ENCODE results near the gene DOCK10. TPM values are rescaled to one million over a fixed set of nuclear protein-coding genes. Genes with fewer than 3 reads are reported as not detected.

DOCK10 gene
- total RNA-seq, 4 donors from 2014 or later: 16.7 to 37.2 (median 20.8) TPM

GRCh38 chr2:224865016-224865415, 177.3 kb downstream of the DOCK10 start:
- no peak for TF ChIP-seq CTCF (IDR thresholded peaks at IDR 0.05)
- no peak for TF ChIP-seq EP300 (IDR thresholded peaks at IDR 0.05)
- TF ChIP-seq POLR2A (IDR thresholded peaks at IDR 0.05): no peak
- Histone ChIP-seq H3K9me3 (no peaks in the 10 kb centered on the region), H3K36me3 (peaks cover 0 to 39% (median 0%) of the 10 kb centered on the region in 3 donors), H3K27ac (no peak overlapping the region), H3K4me1 (peaks cover 0 to 12% (median 4%) of the 10 kb centered on the region in 4 donors), H3K27me3 (no peaks in the 10 kb centered on the region), H3K4me3 (no peak overlapping the region)
- WGBS, 2 donors: 82 to 84% methylated on average over 2 of the region's 2 CpGs
- DNase-seq (ENCODE audit: low spot score in 2 of 2): no peak

GRCh38 chr2:224861266-224861665, 181.0 kb downstream of the DOCK10 start:
- no peak overlapping the region for H3K4me3 ChIP-seq
- H3K9me3 ChIP-seq: no peaks in the 10 kb centered on the region
- peaks cover 0 to 52% (median 0%) of the 10 kb centered on the region in 3 donors for H3K36me3 ChIP-seq
- no peak for DNase-seq (ENCODE audit: low spot score in 2 of 2)
- H3K27me3 ChIP-seq: no peaks in the 10 kb centered on the region
- WGBS, 2 donors: 71 to 78% methylated on average over 4 of the region's 4 CpGs
- H3K27ac ChIP-seq: no peak overlapping the region
- TF ChIP-seq EP300 (IDR thresholded peaks at IDR 0.05) (no peak), CTCF (IDR thresholded peaks at IDR 0.05) (no peak), POLR2A (IDR thresholded peaks at IDR 0.05) (no peak)
- H3K4me1 ChIP-seq: no peaks in the 10 kb centered on the region

DNA sequence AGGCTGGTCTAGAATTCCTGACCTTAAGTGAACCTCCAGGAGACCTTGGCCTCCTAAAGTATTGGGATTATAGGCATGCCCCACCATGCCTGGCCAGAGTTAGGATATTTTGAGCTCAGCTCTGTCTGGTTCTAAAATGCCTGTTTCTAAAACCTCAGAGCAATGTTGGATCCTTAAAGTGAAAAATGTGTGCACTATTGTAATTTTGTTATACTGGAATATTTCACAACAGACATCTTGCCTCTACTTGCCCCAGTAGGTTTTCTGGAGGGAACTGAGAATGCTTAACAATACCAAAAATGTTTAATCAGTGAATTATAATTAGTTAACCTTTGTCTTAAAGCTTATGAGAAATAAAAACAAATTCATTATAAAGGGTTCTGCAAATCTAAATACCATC, 181.5 kb downstream of the DOCK10 start:
- Histone ChIP-seq H3K4me3 (no peak overlapping the region), H3K36me3 (peaks cover 0 to 55% (median 0%) of the 10 kb centered on the region in 3 donors), H3K27me3 (no peaks in the 10 kb centered on the region), H3K4me1 (no peaks in the 10 kb centered on the region), H3K9me3 (no peaks in the 10 kb centered on the region), H3K27ac (no peak overlapping the region)
- no peak for TF ChIP-seq CTCF (IDR thresholded peaks at IDR 0.05)
- no peak for DNase-seq (ENCODE audit: low spot score in 2 of 2)

DNA sequence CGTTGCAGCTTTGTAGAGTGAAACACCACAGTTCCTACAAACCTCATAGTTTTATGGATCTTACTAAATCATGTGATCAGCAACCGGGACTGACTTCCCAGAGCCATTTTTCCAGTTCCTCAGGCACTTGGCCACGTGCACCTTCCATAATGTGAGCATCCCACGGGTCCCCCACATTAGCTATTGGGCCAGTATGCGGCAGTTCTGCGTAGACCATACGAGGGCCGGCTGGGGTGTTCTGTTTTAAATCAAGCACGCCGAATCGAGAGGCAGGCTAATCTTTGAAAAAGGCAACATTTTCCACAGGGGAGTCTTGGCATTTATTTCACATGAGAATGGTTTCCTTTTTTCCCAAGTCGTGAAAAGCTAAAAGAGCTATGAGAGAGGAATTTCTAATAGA, 190.5 kb downstream of the DOCK10 start:
- Histone ChIP-seq H3K36me3 (peaks cover 0 to 18% (median 0%) of the 10 kb centered on the region in 3 donors), H3K27ac (no peak overlapping the region), H3K4me3 (no peak overlapping the region), H3K4me1 (peaks cover 0 to 10% (median 0%) of the 10 kb centered on the region in 4 donors), H3K27me3 (no peaks in the 10 kb centered on the region), H3K9me3 (no peaks in the 10 kb centered on the region)
- no peak for DNase-seq (ENCODE audit: low spot score in 2 of 2)
- WGBS, 2 donors: 84 to 85% methylated on average over 12 of the region's 12 CpGs
- TF ChIP-seq POLR2A (IDR thresholded peaks at IDR 0.05) (no peak), CTCF (IDR thresholded peaks at IDR 0.05) (no peak)

DNA sequence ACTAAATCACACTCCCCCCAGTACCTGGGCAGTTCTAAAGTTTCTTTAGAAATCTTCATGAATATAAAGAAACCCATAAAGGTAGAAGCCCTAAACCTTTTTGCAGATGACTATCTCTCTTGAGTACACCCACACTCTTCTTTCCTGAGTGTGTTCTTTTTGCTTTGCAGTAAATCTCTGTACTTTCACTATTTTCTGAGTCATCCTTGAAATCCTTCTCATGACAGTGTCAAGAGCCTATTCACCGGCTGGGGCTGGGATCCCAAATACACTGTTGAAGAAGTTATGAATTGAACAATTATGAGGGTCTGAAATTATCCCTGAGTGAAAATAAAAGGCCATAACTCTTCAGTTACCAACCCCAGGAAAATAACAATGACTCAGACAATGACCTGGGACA, 192.2 kb downstream of the DOCK10 start:
- WGBS, 2 donors: 63 to 70% methylated on average over 1 of the region's 1 CpG
- DNase-seq (ENCODE audit: low spot score in 2 of 2): no peak
- H3K9me3 ChIP-seq: no peaks in the 10 kb centered on the region

More for the DNA sequence above, 192.2 kb downstream of the DOCK10 start:
- TF ChIP-seq CTCF (IDR thresholded peaks at IDR 0.05) (no peak), POLR2A (IDR thresholded peaks at IDR 0.05) (no peak), EP300 (IDR thresholded peaks at IDR 0.05) (no peak)
- H3K27me3 ChIP-seq: no peaks in the 10 kb centered on the region
- peaks cover 0 to 18% (median 0%) of the 10 kb centered on the region in 3 donors for H3K36me3 ChIP-seq
- no peak overlapping the region for H3K4me3 ChIP-seq
- H3K27ac ChIP-seq: no peak overlapping the region
- peaks cover 0 to 10% (median 0%) of the 10 kb centered on the region in 4 donors for H3K4me1 ChIP-seq
